HCT116 (cell line): ENCODE data around the gene ADGRD1. TPM values are rescaled to one million over a fixed set of nuclear protein-coding genes. Genes with fewer than 3 reads are reported as not detected.

Experiments used
- ATAC-seq: fragments of 200-7000 bp; cut with Tn5 transposase; 2 replicates; pipeline ENCODE4 v1.9.1; 2020; ENCODE audit warnings: mild to moderate bottlenecking, moderate library complexity
- BruUV-seq: library from RNA; stranded (reverse); fragments of 400-500 nt; replicated peaks from 2 replicates; lab custom pipeline; 2021; lab: Mats Ljungman, UMichigan
- CTCF ChIA-PET: fragments of 300-600 bp; sonication (Branson Sonifier 250); formaldehyde crosslinking; loops from one replicate; lab custom pipeline; 2021; ENCODE audit warnings: antibody characterized with exemption; lab: Charles Lee
- POLR2A ChIA-PET: fragments of 300-600, 350-600 bp; sonication (Branson Sonifier 250); formaldehyde crosslinking; loops from one replicate; lab custom pipeline; 2021; ENCODE audit warnings: antibody characterized with exemption; lab: Charles Lee
- RAD21 ChIA-PET, 2 experiments: fragments of 300-600 bp; sonication (Branson Sonifier 250); formaldehyde crosslinking; loops; one replicate each; lab custom pipeline; 2023; ENCODE audit warnings: low total read pairs in 2 of 2; ENCODE audit not compliant: uncharacterized antibody in 2 of 2, unreplicated experiment in 2 of 2, low non-redundant PET in 1 of 2; lab: Charles Lee
- DNase-seq: peaks from one replicate; pipeline ENCODE4 v3.0.0-alpha.2; 2010; ENCODE audit warnings: low read depth, low spot score
- H2AFZ ChIP-seq: fragments of 200-600 bp; shearing (Covaris generic), sonication (generic); 2 replicates; pipeline ENCODE4 v1.6.1; 2017; ENCODE audit warnings: low read depth, mixed run types, mixed read lengths, antibody characterized with exemption, low read length; ENCODE audit not compliant: poor library complexity, severe bottlenecking
- H3K27ac ChIP-seq: 2 replicates; pipeline ENCODE4 v1.5.1; 2012; ENCODE audit warnings: low read depth, low read length
- H3K27me3 ChIP-seq: fragments of 200-600 bp; sonication (generic); 2 replicates; pipeline ENCODE4 v1.6.1; 2016; ENCODE audit warnings: mixed run types, low read length, mixed read lengths; ENCODE audit not compliant: insufficient read depth
- H3K36me3 ChIP-seq, 2 experiments: fragments of 200-500 bp in 1 of 2; fragments of 200-600 bp in 1 of 2; sonication (Bioruptor generic) in 1 of 2; sonication (generic) in 1 of 2; 2 replicates each; pipeline versions ENCODE4 v1.5.1 to v1.6.1; 2014 to 2016; ENCODE audit warnings: low read length in 2 of 2, inconsistent platforms in 1 of 2, mixed read lengths in 1 of 2, mixed run types in 1 of 2; ENCODE audit not compliant: insufficient read depth in 2 of 2, control insufficient read depth in 1 of 2
- H3K4me1 ChIP-seq, 2 experiments: fragments of 200-600 bp in 1 of 2; sonication (generic) in 1 of 2; 2 replicates each; pipeline versions ENCODE4 v1.5.1 to v1.6.1; 2012 to 2017; ENCODE audit warnings: low read length in 2 of 2, inconsistent platforms in 1 of 2, mild to moderate bottlenecking in 1 of 2, mixed read lengths in 1 of 2, mixed run types in 1 of 2, moderate library complexity in 1 of 2; ENCODE audit not compliant: insufficient read depth in 2 of 2, control insufficient read depth in 1 of 2
- H3K4me2 ChIP-seq: fragments of 200-600 bp; sonication (generic); 2 replicates; pipeline ENCODE4 v1.6.1; 2017; ENCODE audit warnings: mixed run types, low read length, mixed read lengths
- H3K4me3 ChIP-seq, 2 experiments: fragments of 200-600 bp in 1 of 2; sonication (generic) in 1 of 2; replicated peaks in 1 of 2; 2 replicates each; pipeline ENCODE4 v1.5.1; 2011 to 2016; ENCODE audit warnings: low read length in 2 of 2, control low read depth in 1 of 2, low read depth in 1 of 2, mild to moderate bottlenecking in 1 of 2, mixed read lengths in 1 of 2, mixed run types in 1 of 2
- H3K79me2 ChIP-seq: fragments of 200-600 bp; sonication (generic); 2 replicates; pipeline ENCODE4 v1.6.1; 2017; ENCODE audit warnings: mild to moderate bottlenecking, mixed run types, low read length, moderate library complexity, mixed read lengths; ENCODE audit not compliant: insufficient read depth
- H3K9ac ChIP-seq: fragments of 200-600 bp; sonication (generic); 2 replicates; pipeline ENCODE4 v1.6.1; 2016; ENCODE audit warnings: low read length, mixed read lengths
- H3K9me2 ChIP-seq: fragments of 200-600 bp; sonication (generic), shearing (Covaris generic); 2 replicates; pipeline ENCODE4 v1.6.1; 2017; ENCODE audit warnings: mixed run types, mild to moderate bottlenecking, moderate library complexity; ENCODE audit not compliant: insufficient read depth
- H3K9me3 ChIP-seq, 2 experiments: fragments of 200-500 bp in 1 of 2; fragments of 200-600 bp in 1 of 2; sonication (Bioruptor generic) in 1 of 2; sonication (generic) in 1 of 2; 2 replicates each; pipeline ENCODE4 v1.6.1; 2014 to 2017; ENCODE audit warnings: low read length in 2 of 2, mixed read lengths in 2 of 2, inconsistent platforms in 1 of 2, low read depth in 1 of 2, mild to moderate bottlenecking in 1 of 2, mixed run types in 1 of 2, moderate library complexity in 1 of 2; ENCODE audit not compliant: control insufficient read depth in 1 of 2, insufficient read depth in 1 of 2
- H4K20me1 ChIP-seq: fragments of 200-600 bp; sonication (generic), shearing (Covaris generic); 2 replicates; pipeline ENCODE4 v1.6.1; 2017; ENCODE audit warnings: mixed run types, mild to moderate bottlenecking, moderate library complexity; ENCODE audit not compliant: insufficient read depth
- CBX3 ChIP-seq: IDR thresholded peaks from 2 replicates; pipeline ENCODE4 v1.6.1; 2012; ENCODE audit warnings: low read depth
- EGR1 ChIP-seq: IDR thresholded peaks from 2 replicates; pipeline ENCODE4 v1.6.1; 2012; ENCODE audit warnings: low read depth
- ELF1 ChIP-seq: IDR thresholded peaks from 2 replicates; pipeline ENCODE4 v1.6.1; 2012; ENCODE audit warnings: low read depth, borderline replicate concordance
- EZH2phosphoT487 ChIP-seq: fragments of 200-600 bp; IDR thresholded peaks from 2 replicates; pipeline ENCODE4 v1.6.1; 2018; ENCODE audit warnings: antibody characterized with exemption, borderline replicate concordance
- FOSL1 ChIP-seq: IDR thresholded peaks from 2 replicates; pipeline ENCODE4 v1.6.1; 2012; ENCODE audit warnings: low read depth
- JUND ChIP-seq: IDR thresholded peaks from 2 replicates; pipeline ENCODE4 v1.6.1; 2012
- POLR2AphosphoS5 ChIP-seq: IDR thresholded peaks from 2 replicates; pipeline ENCODE4 v1.6.1; 2011; ENCODE audit warnings: mild to moderate bottlenecking, low read depth, low read length, moderate library complexity
- SIN3A ChIP-seq: IDR thresholded peaks from 2 replicates; pipeline ENCODE4 v1.6.1; 2012; ENCODE audit warnings: low read depth
- SRF ChIP-seq: IDR thresholded peaks from 2 replicates; pipeline ENCODE4 v1.6.1; 2012; ENCODE audit warnings: low read depth
- YY1 ChIP-seq: IDR thresholded peaks from 2 replicates; pipeline ENCODE4 v1.6.1; 2011; ENCODE audit warnings: low read length, low read depth, moderate library complexity, mild to moderate bottlenecking; ENCODE audit not compliant: insufficient replicate concordance; ENCODE audit errors: extremely low read depth
- ZFX ChIP-seq: fragments of 450-650 bp; IDR thresholded peaks from 2 replicates; pipeline ENCODE4 v1.6.1; 2017
- ZNF274 ChIP-seq: fragments of 200-500 bp; sonication (Bioruptor generic); IDR thresholded peaks from 2 replicates; pipeline ENCODE4 v1.6.1; 2014; ENCODE audit warnings: mild to moderate bottlenecking, low read depth, low read length, inconsistent platforms
- intact Hi-C: fragments of 100-400 bp; cut with micrococcal nuclease; formaldehyde crosslinking; loops from 2 replicates; pipeline ENCODE4 v1.10.0; 2022
- total RNA-seq: library from RNA; stranded (reverse); gene quantifications from one replicate; pipeline ENCODE4 v1.2.1, GENCODE V29; 2021; ENCODE audit not compliant: unreplicated experiment
- TF ChIP-seq, protein P1 (sequence below): IDR thresholded peaks from 2 replicates; pipeline ENCODE4 v1.6.1; 2012; ENCODE audit warnings: low read depth
- TF ChIP-seq, protein P2 (sequence below): IDR thresholded peaks from 2 replicates; pipeline ENCODE4 v1.6.1; 2012

The ADGRD1 gene
- total RNA-seq, 1 experiment from 2014 or later: 0.44 TPM

DNA sequence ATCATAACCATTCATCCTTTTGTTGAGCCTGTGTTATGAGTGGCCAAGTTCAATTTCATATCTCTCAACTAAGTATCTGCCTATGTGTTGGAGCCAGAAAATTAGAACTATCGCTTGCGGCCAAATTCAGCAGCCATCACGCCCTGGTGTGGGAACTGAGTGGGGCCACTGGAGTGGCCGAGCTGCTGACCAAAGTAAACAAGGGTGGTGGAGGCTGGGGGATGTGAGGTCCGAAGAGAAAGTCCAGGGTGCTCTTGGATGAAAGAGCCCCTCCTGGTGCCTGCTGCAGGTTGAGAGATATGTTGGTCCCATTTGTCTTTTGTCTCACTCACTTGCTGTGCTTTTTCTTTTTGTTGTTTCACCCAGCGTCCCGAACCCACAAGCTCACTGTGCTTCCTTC is 14.9 kb downstream of the ADGRD1 start:
- no peak for TF ChIP-seq SIN3A
- TF ChIP-seq EZH2phosphoT487: no peak
- Histone ChIP-seq H3K4me1 (no peaks in the 10 kb centered on the region), H3K27ac (no peak overlapping the region), H3K79me2 (no peaks in the 10 kb centered on the region), H3K4me3 (no peak overlapping the region), H3K27me3 (peaks cover 31% of the 10 kb centered on the region), H4K20me1 (no peaks in the 10 kb centered on the region), H3K4me2 (no peak overlapping the region), H2AFZ (no peak overlapping the region), H3K9me2 (no peaks in the 10 kb centered on the region), H3K9me3 (no peaks in the 10 kb centered on the region), H3K36me3 (no peaks in the 10 kb centered on the region), H3K9ac (no peak overlapping the region)
- ATAC-seq (no peak), DNase-seq (no peak)
- ChIA-PET POLR2A (no interaction called here), RAD21 (no interaction called here), CTCF (no interaction called here)
- intact Hi-C loops: no loop called here
- BruUV-seq: no TSS peak

DNA sequence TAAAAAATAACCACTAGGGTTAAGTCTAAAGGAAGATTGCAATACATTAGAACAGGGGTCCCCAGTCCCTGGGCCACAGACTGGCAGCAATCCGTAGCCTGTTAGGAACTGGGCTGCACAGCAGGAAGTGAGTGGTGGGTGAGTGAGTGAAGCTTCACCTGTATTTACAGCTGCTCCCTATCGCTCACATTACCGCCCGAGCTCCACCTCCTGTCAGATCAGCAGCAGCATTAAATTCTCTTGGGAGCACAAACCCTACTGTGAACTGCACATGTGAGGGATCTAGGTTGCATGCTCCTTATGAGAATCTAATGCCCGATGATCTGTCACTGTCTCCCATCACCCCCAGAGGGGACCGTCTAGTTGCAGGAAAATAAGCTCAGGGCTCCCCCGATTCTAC is 15.5 kb downstream of the ADGRD1 start:
- ATAC-seq: no peak
- no peak overlapping the region for H3K4me2 ChIP-seq
- RAD21 ChIA-PET: no interaction called here
- peaks cover 29% of the 10 kb centered on the region for H3K27me3 ChIP-seq
- intact Hi-C loops: no loop called here
- no peak overlapping the region for H3K4me3 ChIP-seq
- no peak overlapping the region for H3K27ac ChIP-seq
- H3K36me3 ChIP-seq: no peaks in the 10 kb centered on the region
- H4K20me1 ChIP-seq: no peaks in the 10 kb centered on the region
- POLR2A ChIA-PET: no interaction called here
- no peaks in the 10 kb centered on the region for H3K79me2 ChIP-seq
- CTCF ChIA-PET: no interaction called here
- no peaks in the 10 kb centered on the region for H3K9me3 ChIP-seq
- no peak overlapping the region for H2AFZ ChIP-seq
- DNase-seq: no peak
- no peaks in the 10 kb centered on the region for H3K9me2 ChIP-seq
- H3K4me1 ChIP-seq: no peaks in the 10 kb centered on the region
- no peak overlapping the region for H3K9ac ChIP-seq
- TF ChIP-seq YY1 (no peak), POLR2AphosphoS5 (no peak), JUND (no peak), FOSL1 (no peak), ZFX (no peak), SRF (no peak), CBX3 (no peak), SIN3A (no peak), EZH2phosphoT487 (no peak), ZNF274 (no peak), ELF1 (no peak), EGR1 (no peak)
- TF ChIP-seq, protein P1, sequence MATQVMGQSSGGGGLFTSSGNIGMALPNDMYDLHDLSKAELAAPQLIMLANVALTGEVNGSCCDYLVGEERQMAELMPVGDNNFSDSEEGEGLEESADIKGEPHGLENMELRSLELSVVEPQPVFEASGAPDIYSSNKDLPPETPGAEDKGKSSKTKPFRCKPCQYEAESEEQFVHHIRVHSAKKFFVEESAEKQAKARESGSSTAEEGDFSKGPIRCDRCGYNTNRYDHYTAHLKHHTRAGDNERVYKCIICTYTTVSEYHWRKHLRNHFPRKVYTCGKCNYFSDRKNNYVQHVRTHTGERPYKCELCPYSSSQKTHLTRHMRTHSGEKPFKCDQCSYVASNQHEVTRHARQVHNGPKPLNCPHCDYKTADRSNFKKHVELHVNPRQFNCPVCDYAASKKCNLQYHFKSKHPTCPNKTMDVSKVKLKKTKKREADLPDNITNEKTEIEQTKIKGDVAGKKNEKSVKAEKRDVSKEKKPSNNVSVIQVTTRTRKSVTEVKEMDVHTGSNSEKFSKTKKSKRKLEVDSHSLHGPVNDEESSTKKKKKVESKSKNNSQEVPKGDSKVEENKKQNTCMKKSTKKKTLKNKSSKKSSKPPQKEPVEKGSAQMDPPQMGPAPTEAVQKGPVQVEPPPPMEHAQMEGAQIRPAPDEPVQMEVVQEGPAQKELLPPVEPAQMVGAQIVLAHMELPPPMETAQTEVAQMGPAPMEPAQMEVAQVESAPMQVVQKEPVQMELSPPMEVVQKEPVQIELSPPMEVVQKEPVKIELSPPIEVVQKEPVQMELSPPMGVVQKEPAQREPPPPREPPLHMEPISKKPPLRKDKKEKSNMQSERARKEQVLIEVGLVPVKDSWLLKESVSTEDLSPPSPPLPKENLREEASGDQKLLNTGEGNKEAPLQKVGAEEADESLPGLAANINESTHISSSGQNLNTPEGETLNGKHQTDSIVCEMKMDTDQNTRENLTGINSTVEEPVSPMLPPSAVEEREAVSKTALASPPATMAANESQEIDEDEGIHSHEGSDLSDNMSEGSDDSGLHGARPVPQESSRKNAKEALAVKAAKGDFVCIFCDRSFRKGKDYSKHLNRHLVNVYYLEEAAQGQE: no peak
- TF ChIP-seq, protein P2, sequence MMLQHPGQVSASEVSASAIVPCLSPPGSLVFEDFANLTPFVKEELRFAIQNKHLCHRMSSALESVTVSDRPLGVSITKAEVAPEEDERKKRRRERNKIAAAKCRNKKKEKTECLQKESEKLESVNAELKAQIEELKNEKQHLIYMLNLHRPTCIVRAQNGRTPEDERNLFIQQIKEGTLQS: no peak
- TF ChIP-seq, all 23 proteins: peak for 0
- BruUV-seq: no TSS peak
